Subcutaneous abdominal adipose tissue (tissue), 5 donors: Measurements from ENCODE around the gene FAF1.

Source experiments
- H3K27ac ChIP-seq: one replicate; pipeline ENCODE4 v1.7.0; 2013; ENCODE audit warnings: low read depth, mild to moderate bottlenecking, inconsistent platforms, low read length, moderate library complexity
- H3K27me3 ChIP-seq, 5 donors: one replicate each; pipeline ENCODE4 v1.7.0; 2013; ENCODE audit warnings: low read length in 5 of 5, inconsistent platforms in 1 of 5; ENCODE audit not compliant: control insufficient read depth in 5 of 5, insufficient read depth in 4 of 5
- H3K36me3 ChIP-seq, 5 donors: one replicate each; pipeline ENCODE4 v1.7.0; 2013; ENCODE audit warnings: low read length in 5 of 5; ENCODE audit not compliant: control insufficient read depth in 5 of 5, insufficient read depth in 5 of 5
- H3K4me1 ChIP-seq, 5 donors: one replicate each; pipeline ENCODE4 v1.7.0; 2013; ENCODE audit warnings: low read length in 5 of 5, mild to moderate bottlenecking in 3 of 5, moderate library complexity in 1 of 5; ENCODE audit not compliant: control insufficient read depth in 5 of 5, insufficient read depth in 5 of 5
- H3K4me3 ChIP-seq, 5 donors: one replicate each; pipeline ENCODE4 v1.7.0; 2013; ENCODE audit warnings: low read length in 5 of 5, low read depth in 1 of 5
- H3K9ac ChIP-seq, 5 donors: one replicate each; pipeline ENCODE4 v1.7.0; 2013; ENCODE audit warnings: low read length in 5 of 5, mild to moderate bottlenecking in 4 of 5, moderate library complexity in 3 of 5
- H3K9me3 ChIP-seq, 5 donors: one replicate each; pipeline ENCODE4 v1.7.0; 2013; ENCODE audit warnings: low read length in 5 of 5; ENCODE audit not compliant: control insufficient read depth in 5 of 5
- donor health status: healthy.
- donor health status: healthy.
- donor health status: healthy.
- donor health status: healthy.
- donor health status: healthy.

FAF1 gene

DNA sequence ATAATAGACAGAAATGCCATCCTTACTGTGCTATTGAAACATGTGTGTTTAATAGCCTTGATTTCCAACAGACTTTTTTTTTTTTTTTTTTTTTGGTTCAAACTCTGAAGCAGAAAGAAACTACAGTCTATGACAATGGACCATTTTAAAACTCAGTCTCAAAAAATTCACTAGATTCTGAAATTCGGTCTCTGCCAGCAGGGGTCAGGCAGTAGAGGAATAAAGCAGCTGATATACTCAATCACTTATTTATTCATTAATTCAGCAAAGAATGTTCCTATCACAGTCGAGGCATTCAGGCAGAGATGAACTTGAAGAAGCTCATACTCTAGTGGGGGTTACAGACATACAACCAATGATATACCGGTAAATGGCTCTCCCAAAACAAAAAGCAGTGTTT, 275.9 kb downstream of the FAF1 start:
- Histone ChIP-seq H3K9ac (no peak overlapping the region), H3K4me3 (no peak overlapping the region), H3K36me3 (peaks cover 0 to 13% (median 3%) of the 10 kb centered on the region in 5 donors), H3K4me1 (no peaks in the 10 kb centered on the region), H3K9me3 (no peaks in the 10 kb centered on the region), H3K27ac (no peak overlapping the region), H3K27me3 (no peaks in the 10 kb centered on the region)

DNA sequence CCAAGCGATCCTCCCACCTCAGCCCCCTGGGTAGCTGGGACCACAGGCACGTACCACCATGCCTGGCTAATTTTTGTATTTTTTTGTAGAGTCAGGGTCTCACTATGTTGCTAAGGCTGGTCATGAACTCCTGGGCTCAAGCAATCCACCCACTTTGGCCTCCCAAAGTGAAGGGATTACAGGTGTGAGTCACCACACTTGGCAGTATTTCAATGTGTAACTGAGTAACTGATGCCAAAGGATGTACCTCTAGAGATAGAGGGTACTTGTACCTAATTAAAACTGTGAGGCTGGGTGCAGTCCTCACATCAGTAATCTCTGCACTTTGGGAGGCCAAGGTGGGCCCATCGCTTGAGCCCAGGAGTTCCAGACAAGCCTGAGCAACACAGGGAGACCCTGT, 278.1 kb downstream of the FAF1 start:
- Histone ChIP-seq H3K9me3 (no peaks in the 10 kb centered on the region), H3K36me3 (peaks cover 0 to 8% (median 0%) of the 10 kb centered on the region in 5 donors), H3K27me3 (no peaks in the 10 kb centered on the region), H3K27ac (no peak overlapping the region), H3K9ac (no peak overlapping the region), H3K4me3 (no peak overlapping the region), H3K4me1 (no peaks in the 10 kb centered on the region)

DNA sequence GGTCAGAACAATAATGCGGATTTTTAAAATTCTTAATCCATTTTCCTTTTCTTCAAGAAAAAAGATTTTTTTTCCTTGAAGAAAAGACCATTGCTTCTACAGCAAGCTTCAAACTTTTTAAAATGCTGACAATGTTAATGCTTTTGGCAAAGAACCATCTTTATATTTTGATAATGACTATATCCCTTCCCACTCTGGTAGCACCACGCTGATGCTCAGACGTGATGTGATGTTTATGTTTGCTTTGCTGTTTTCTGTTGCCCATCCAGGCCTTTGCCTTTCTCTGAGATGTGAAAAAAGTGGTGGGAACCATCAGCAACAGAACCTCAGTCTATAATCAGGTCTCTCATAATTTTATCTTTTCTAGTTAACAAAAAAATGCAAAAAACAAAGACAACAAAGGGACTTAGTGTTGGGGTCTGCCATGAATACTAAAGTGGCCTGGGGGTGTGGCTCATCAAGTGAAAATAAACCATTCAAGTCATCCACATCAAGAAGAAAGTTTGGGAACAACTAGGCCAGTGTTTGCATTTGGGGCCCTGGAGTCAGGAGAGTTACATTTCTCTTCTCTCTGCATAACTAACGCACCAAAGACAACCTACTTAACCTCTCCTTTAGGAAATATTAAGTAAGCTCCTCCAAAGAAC, 292.2 kb downstream of the FAF1 start:
- Histone ChIP-seq H3K9ac (no peak overlapping the region), H3K36me3 (no peaks in the 10 kb centered on the region), H3K4me1 (peaks cover 0 to 13% (median 0%) of the 10 kb centered on the region in 5 donors), H3K9me3 (no peaks in the 10 kb centered on the region), H3K4me3 (no peak overlapping the region), H3K27me3 (no peaks in the 10 kb centered on the region), H3K27ac (no peak overlapping the region)

DNA sequence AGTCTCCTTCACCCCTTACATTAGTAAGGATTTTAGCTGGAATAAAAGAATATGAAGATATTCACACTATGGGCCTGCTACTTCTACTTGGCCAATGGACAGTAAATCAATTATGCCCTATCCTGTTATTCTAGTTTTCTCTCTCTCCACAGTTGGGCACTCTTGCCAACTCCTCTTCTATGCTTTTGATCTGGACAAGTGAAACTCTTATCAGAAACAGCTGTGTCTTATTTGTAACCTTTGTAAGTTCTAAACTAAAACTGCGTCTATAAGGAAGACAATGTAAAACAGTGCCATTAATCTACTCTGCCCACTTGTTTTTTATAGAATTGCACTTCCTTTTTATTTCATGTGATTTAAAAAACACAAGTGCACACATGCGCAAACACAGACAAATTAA, 292.8 kb downstream of the FAF1 start:
- no peaks in the 10 kb centered on the region for H3K36me3 ChIP-seq
- no peaks in the 10 kb centered on the region for H3K9me3 ChIP-seq
- H3K27me3 ChIP-seq: no peaks in the 10 kb centered on the region
- no peak overlapping the region for H3K27ac ChIP-seq
- H3K4me1 ChIP-seq: peaks cover 0 to 13% (median 0%) of the 10 kb centered on the region in 5 donors
- H3K4me3 ChIP-seq: no peak overlapping the region
- H3K9ac ChIP-seq: no peak overlapping the region

DNA sequence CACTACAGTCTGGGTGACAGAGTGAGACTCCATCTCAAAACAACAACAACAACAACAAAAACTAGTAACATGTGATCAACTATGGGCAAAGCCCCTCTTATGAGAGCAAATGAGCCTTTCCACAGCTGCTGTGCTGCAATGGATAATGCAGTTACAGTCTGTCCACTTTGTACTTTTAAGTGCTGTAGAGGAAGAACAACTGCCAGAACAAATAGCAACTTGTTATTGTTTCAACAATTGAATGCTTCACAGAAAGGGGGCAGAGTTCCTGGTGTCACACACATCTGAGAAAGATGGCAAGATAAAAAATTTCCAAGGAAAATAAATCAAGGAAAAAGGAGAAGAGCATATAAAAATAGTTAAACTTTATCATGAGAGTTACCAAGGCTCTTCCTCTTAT, 293.2 kb downstream of the FAF1 start:
- Histone ChIP-seq H3K4me1 (peaks cover 0 to 13% (median 0%) of the 10 kb centered on the region in 5 donors), H3K9me3 (no peaks in the 10 kb centered on the region), H3K9ac (no peak overlapping the region), H3K36me3 (no peaks in the 10 kb centered on the region), H3K4me3 (no peak overlapping the region), H3K27ac (no peak overlapping the region), H3K27me3 (no peaks in the 10 kb centered on the region)

DNA sequence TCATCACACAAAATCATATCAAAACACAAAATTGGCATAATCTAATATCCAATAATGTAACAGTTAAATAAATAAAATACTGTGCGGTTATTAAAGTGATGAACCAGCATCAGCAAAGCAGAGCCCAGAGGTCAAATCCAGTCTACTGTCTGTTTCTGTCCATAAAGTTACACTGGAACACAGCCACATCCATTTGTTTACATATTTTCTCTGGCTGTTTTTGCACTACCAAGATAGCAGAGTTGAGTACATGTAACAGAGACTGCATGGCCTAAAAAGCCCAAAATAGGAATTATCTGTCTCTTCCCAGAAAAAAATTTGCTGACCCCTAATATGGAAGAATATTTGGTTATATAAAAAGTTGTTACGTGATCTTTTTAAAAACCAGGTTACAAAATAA, 294.7 kb downstream of the FAF1 start:
- Histone ChIP-seq H3K9ac (no peak overlapping the region), H3K36me3 (no peaks in the 10 kb centered on the region), H3K9me3 (no peaks in the 10 kb centered on the region), H3K4me3 (no peak overlapping the region), H3K4me1 (peaks cover 0 to 13% (median 0%) of the 10 kb centered on the region in 5 donors), H3K27me3 (no peaks in the 10 kb centered on the region), H3K27ac (no peak overlapping the region)

DNA sequence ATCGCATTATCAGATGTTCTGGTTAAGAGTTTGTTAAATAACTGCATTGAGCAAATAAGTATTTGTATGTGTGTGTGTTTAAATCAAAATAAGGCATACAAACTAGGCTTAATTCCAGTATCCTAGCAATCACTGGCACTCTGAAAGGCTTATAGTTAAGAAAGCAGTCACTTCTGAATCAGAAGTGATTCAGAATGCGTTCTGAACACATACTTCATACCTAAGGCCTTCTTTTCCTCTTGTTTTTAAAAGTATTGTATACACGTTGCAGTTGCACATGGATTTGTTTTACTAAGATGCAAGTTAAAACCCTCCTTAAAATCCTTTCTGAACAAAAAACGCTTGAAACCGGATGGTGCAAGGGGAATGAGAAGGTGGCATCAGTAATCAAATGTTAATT, 298.4 kb downstream of the FAF1 start:
- Histone ChIP-seq H3K4me1 (peaks cover 0 to 5% (median 0%) of the 10 kb centered on the region in 5 donors), H3K4me3 (no peak overlapping the region), H3K9ac (no peak overlapping the region), H3K27me3 (no peaks in the 10 kb centered on the region), H3K27ac (no peak overlapping the region), H3K36me3 (no peaks in the 10 kb centered on the region), H3K9me3 (no peaks in the 10 kb centered on the region)

DNA sequence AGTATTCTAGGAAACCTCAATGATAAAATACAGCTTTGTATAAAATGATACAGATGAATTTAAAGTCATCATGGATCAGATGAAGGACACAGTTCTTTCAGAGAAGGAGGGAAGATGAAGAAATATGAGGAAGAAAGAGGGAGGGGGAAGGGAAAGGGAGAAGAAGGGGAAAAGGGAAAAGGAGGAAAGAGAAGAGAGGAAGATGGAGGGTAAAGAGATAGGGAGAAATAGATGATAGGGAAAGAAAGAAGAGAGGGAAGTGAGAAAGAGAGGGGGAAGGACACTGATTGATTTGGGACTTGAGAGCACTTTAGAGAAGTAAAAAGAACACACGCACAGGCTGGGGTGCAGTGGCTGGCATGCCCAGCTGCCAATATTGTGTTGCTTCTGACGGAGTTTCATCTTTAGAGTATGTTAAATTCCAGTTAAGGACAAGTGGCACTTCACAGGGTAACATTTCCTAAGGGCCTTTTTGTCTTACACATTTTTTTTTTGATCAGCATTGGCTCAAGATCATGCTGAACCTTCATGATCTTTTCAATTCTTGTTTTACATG, 300.9 kb downstream of the FAF1 start:
- Histone ChIP-seq H3K4me3 (no peak overlapping the region), H3K36me3 (peaks cover 0 to 5% (median 0%) of the 10 kb centered on the region in 5 donors), H3K27me3 (no peaks in the 10 kb centered on the region), H3K9ac (no peak overlapping the region), H3K27ac (no peak overlapping the region), H3K4me1 (peaks cover 0 to 5% (median 0%) of the 10 kb centered on the region in 5 donors), H3K9me3 (no peaks in the 10 kb centered on the region)

DNA sequence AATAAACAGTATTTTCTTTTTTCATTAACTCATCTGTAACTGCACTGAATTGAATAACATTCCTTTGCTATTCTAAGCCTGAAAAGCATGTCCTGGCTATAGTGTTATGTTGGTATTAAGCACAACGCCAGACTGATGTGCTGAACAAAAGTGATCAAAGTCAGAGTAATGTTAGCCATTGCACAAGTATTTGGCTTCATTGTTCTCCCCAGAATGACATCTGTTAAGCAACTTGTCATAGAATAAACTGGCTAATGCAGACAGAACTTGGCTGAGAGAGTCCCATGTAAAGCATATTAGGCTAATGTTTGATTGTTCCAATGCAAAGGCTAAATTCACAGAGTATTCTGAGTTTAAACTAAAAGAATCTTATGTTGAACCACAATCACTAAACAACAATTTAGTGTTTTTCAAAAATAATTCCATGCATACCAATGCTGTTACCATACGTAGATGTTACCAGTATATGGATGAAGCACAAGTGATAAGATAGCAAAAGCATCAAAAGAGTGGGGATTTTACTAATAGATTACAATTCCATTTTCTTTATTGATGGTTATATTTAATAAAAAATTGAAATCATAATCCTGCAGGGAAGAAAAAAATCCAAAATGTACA, 301.5 kb downstream of the FAF1 start:
- no peak overlapping the region for H3K27ac ChIP-seq
- H3K36me3 ChIP-seq: peaks cover 0 to 5% (median 0%) of the 10 kb centered on the region in 5 donors
- H3K4me1 ChIP-seq: peaks cover 0 to 5% (median 0%) of the 10 kb centered on the region in 5 donors
- no peak overlapping the region for H3K9ac ChIP-seq
- no peak overlapping the region for H3K4me3 ChIP-seq
- no peaks in the 10 kb centered on the region for H3K9me3 ChIP-seq
- no peaks in the 10 kb centered on the region for H3K27me3 ChIP-seq

DNA sequence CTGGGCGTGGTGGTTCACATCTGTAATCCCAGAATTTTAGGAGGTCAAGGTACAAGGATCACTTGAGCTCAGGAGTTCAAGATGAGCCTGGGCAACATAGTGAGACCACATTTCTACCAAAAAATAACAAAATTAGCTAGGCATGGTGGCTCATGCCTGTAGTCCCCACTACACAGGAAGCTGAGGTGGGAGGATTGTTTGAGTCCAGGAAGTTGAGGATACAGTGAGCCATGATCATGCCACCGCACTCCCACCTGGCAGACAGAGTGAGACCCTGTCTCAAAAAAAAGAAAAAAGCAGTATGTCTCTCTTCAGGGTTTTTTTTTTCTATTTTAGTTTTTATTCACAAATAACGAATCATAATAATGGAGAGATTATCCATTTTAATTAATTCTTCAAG, 303.1 kb downstream of the FAF1 start:
- no peak overlapping the region for H3K4me3 ChIP-seq
- H3K27me3 ChIP-seq: no peaks in the 10 kb centered on the region
- H3K4me1 ChIP-seq: peaks cover 0 to 5% (median 0%) of the 10 kb centered on the region in 5 donors
- H3K9me3 ChIP-seq: no peaks in the 10 kb centered on the region
- H3K27ac ChIP-seq: no peak overlapping the region
- peaks cover 0 to 5% (median 0%) of the 10 kb centered on the region in 5 donors for H3K36me3 ChIP-seq
- no peak overlapping the region for H3K9ac ChIP-seq
